ENCODE results near the gene STX10. TPM values are rescaled to one million over a fixed set of nuclear protein-coding genes. Genes with fewer than 3 reads are reported as not detected.

STX10 gene
- total RNA-seq, 1 experiment from 2014 or later = 43.6 TPM

GRCh38 chr19:13119627-13120026, 30.5 kb downstream of the STX10 start:
- Histone ChIP-seq H3K9me3 (ENCODE audit: control insufficient read depth, insufficient read depth, low read depth, low read length) (no peaks in the 10 kb centered on the region), H3K27me3 (ENCODE audit: control insufficient read depth, insufficient read depth, low read length) (no peaks in the 10 kb centered on the region), H3K4me3 (ENCODE audit: low read depth in 2 of 2, low read length in 2 of 2) (peak overlapping the region; percentile 63 to 76), H3K27ac (ENCODE audit: low read length) (peak overlapping the region; percentile 79), H3K4me1 (ENCODE audit: control insufficient read depth, insufficient read depth, low read length) (peaks cover 26% of the 10 kb centered on the region), H3K36me3 (ENCODE audit: control insufficient read depth, insufficient read depth, low read length) (peaks cover 5% of the 10 kb centered on the region)
- intact Hi-C loops (cut with micrococcal nuclease; ENCODE audit: unreplicated experiment) (no loop called here), in situ Hi-C loops (cut with HindIII; ENCODE audit: low pct_unique_long_range_greater_than_20kb, low sequenced_read_pairs) (no loop called here)
- DNase-seq (ENCODE audit: low read depth, low spot score) = no peak
- ATAC-seq = no peak
- BruUV-seq (replicated peaks) = no TSS peak
- CTCF ChIA-PET = no interaction called here
- no peak for TF ChIP-seq POLR2AphosphoS5 (IDR thresholded peaks at IDR 0.05; ENCODE audit: low read depth, low read length)
- TF ChIP-seq, protein P1, sequence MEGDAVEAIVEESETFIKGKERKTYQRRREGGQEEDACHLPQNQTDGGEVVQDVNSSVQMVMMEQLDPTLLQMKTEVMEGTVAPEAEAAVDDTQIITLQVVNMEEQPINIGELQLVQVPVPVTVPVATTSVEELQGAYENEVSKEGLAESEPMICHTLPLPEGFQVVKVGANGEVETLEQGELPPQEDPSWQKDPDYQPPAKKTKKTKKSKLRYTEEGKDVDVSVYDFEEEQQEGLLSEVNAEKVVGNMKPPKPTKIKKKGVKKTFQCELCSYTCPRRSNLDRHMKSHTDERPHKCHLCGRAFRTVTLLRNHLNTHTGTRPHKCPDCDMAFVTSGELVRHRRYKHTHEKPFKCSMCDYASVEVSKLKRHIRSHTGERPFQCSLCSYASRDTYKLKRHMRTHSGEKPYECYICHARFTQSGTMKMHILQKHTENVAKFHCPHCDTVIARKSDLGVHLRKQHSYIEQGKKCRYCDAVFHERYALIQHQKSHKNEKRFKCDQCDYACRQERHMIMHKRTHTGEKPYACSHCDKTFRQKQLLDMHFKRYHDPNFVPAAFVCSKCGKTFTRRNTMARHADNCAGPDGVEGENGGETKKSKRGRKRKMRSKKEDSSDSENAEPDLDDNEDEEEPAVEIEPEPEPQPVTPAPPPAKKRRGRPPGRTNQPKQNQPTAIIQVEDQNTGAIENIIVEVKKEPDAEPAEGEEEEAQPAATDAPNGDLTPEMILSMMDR (IDR thresholded peaks at IDR 0.05) = no peak
- TF ChIP-seq SIN3A (IDR thresholded peaks at IDR 0.05; ENCODE audit: borderline replicate concordance, insufficient read depth, low read depth, low read length) = no peak
- no peak for TF ChIP-seq TCF7L2 (IDR thresholded peaks at IDR 0.05; ENCODE audit: low read depth, low read length)
- TF ChIP-seq REST (IDR thresholded peaks at IDR 0.05; ENCODE audit: insufficient read depth in 1 of 2, low read depth in 2 of 2, low read length in 1 of 2) = no peak
- POLR2A ChIA-PET = interaction anchor here (0.5 to 0.8 kb wide), 2 partner anchors 14 to 32 kb away, joined by 4 to 8 read pairs; no protein-coding TSS in a partner anchor

GRCh38 chr19:13118424-13119193, 31.6 kb downstream of the STX10 start:
- ATAC-seq = peak; percentile 22; the same call in 1 of the 2 replicates
- CTCF ChIA-PET = no interaction called here
- in situ Hi-C loops (cut with HindIII; ENCODE audit: low pct_unique_long_range_greater_than_20kb, low sequenced_read_pairs) = no loop called here

More at GRCh38 chr19:13118424-13119193, 31.6 kb downstream of the STX10 start:
- no TSS peak for BruUV-seq (replicated peaks)
- Histone ChIP-seq H3K27ac (ENCODE audit: low read length) (peak overlapping the region; percentile 79), H3K4me1 (ENCODE audit: control insufficient read depth, insufficient read depth, low read length) (peaks cover 26% of the 10 kb centered on the region), H3K9me3 (ENCODE audit: control insufficient read depth, insufficient read depth, low read depth, low read length) (no peaks in the 10 kb centered on the region), H3K36me3 (ENCODE audit: control insufficient read depth, insufficient read depth, low read length) (peaks cover 5% of the 10 kb centered on the region), H3K4me3 (ENCODE audit: low read depth in 2 of 2, low read length in 2 of 2) (peak overlapping the region; percentile 63 to 76), H3K27me3 (ENCODE audit: control insufficient read depth, insufficient read depth, low read length) (no peaks in the 10 kb centered on the region)
- no peak for DNase-seq (ENCODE audit: low read depth, low spot score)
- TF ChIP-seq, protein P1 (IDR thresholded peaks at IDR 0.05) = no peak
- TF ChIP-seq REST (IDR thresholded peaks at IDR 0.05; ENCODE audit: insufficient read depth in 1 of 2, low read depth in 2 of 2, low read length in 1 of 2) (no peak), POLR2AphosphoS5 (IDR thresholded peaks at IDR 0.05; ENCODE audit: low read depth, low read length) (no peak), SIN3A (IDR thresholded peaks at IDR 0.05; ENCODE audit: borderline replicate concordance, insufficient read depth, low read depth, low read length) (no peak), TCF7L2 (IDR thresholded peaks at IDR 0.05; ENCODE audit: low read depth, low read length) (no peak; the same call in 1 of the 2 replicates)
- POLR2A ChIA-PET = interaction anchor here (0.5 to 1.2 kb wide), 3 partner anchors 15 to 34 kb away, joined by 3 to 8 read pairs (median 4); no protein-coding TSS in a partner anchor
- intact Hi-C loops (cut with micrococcal nuclease; ENCODE audit: unreplicated experiment) = no loop called here

All from Panc1 (cell line).